SH-SY5Y (cell line): ENCODE results near the gene ZNF670.

Experiments
- GATA2 ChIP-seq: IDR thresholded peaks from 2 replicates; pipeline ENCODE4 v1.6.1; 2011; ENCODE audit warnings: mild to moderate bottlenecking, low read depth, low read length
- GATA3 ChIP-seq: IDR thresholded peaks from 2 replicates; pipeline ENCODE4 v1.6.1; 2011; ENCODE audit warnings: low read depth, mild to moderate bottlenecking, low read length, moderate library complexity

Gene ZNF670

DNA sequence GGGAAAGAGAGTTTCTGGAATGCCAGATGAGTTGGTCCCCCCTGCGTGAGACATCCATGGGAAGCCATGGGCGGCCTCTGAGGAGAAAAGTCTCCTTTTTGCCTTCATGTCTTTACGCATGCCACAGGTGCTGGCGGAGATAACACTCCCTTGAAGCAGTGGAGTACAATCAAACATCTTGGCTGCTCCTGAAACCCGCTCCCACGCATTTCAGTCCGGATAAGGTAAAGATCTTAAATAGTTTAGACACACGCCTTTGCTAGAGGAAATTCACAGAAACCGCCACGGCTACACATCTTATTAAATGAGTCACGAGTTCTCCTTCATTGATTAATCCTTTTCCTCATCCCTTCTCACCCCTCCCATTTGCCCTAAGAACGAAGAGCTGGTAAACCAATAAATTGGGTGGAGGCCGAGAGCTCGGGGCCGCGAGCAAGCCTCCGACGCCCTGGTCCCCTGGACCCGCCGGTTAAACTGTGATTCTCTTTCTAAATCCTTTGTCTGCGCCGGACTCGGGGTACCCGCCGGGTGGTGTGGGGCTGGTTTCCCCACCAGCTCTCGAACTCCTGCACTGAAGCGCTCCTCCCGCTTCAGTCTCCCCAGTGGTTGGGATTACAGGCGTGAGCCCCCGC lies 32.1 kb upstream of the ZNF670 start:
- no peak for TF ChIP-seq GATA3
- no peak for TF ChIP-seq GATA2

DNA sequence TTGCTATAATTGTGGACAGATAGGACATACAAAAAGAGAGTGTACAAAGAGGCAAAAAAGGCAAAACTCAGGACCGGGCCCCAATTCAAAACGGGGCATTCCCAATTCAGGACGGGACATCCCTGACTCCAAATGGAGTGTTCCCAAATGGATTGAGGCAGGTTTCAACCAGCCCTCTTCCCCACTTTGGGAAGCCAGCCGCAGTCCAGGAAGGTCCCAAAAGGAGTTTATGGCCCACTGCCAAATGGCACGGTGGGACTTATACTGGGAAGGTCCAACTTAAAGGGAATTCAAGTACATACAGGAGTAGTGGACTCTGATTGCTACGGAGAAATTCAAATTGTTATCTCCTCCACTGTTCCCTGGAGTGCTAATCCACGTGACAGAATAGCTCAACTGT lies 29.1 kb upstream of the ZNF670 start:
- TF ChIP-seq GATA3 (no peak), GATA2 (no peak)

DNA sequence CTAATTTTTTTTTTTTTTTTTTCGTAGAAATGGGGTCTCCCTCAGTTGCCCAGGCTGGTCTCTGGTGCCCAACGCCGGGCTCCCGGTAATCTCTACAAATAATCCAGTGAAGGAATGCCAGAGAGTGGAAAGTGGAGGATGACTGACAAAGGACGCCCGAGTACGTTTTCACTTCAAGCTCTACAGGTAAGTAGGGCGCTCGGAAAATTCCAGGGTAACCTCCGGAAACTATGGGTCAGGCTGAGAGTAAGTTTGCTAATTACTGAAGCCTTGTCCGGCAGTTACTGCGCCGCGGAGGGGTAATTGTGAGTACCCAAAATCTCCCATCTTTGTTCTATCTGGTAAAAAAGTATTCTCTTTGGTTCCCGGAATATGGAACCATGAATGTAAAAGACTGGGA lies 27.4 kb upstream of the ZNF670 start:
- TF ChIP-seq GATA3: no peak
- no peak for TF ChIP-seq GATA2

DNA sequence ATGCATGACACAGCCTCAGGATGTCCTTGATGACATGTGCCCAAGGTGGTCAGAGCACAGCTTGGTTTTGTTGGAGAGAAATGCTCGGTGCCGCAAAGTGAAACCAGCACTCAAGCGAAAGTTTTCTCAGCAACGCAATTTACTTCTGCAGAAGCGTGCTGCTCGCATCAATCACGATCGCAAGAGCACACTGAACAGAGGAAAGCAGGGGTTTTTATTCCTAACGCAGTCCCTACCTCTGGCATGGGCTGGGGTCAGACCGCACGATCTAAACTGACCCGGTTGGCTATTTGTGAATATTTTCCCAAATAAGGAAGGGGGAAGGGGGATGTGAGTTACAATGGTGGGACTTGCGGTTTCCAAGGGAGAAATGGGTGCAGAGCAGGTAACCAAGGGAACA lies 26.4 kb upstream of the ZNF670 start:
- TF ChIP-seq GATA3 (no peak), GATA2 (no peak)

DNA sequence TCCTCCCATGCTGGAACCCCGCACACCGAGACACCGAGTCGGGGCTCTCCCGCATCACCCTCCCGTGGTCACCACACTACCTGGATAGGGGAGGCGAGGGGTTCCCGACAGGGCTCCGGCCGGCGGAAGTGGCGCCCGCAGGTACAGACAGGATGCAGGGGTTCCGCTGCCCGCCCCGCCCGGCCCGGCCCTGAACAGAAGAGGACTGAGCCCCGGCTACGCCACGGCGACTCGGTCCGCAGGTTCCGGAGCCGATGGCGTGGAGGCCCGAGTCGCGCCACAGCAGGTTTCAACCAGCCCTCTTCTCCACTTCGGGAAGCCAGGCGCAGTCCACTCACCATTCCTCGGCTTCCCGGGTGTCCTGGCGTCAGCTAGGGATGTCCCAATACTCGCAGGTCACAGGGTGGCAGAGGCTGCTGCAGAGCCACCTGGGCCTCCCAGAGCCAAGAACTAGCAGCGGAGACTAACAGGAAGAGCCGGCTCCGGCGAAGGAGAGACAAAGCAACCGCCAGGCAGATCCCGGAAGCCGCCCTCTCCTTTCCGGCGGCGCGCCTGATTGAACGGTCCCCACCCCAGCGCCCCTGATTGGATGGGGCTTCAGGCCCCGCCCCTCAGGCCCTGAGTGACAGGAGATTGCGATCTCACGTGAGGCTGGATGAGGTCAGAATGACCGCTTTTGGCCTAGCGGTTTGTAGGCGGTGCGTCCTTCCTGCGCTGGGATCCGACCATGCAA lies 25.4 kb upstream of the ZNF670 start, which contains the start of gene ZNF669:
ZNF669 (minus strand) TSS at position 498 of the 733 bp plus-strand sequence; CDS start at position 341, 157 bp downstream.
- TF ChIP-seq GATA3 (peak; percentile 89), GATA2 (peak; percentile 100)

DNA sequence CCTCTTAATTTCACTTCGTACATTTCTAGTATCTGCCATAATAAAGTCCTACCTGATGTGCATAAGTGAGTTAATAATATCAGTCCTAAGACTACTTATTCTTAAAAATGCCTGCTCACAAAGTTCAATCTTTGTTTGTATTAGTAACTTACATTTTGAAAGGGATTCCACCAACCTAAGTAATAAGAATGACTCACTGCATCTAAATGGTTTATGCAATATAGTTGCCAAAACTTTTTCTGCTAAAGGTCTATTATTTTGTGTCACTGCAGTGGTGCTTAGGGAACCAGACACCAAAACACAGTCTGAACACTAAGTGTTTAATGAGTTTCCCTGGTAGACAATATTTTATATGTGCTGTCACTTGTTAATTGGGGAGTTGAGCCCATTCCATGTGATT lies 23.8 kb upstream of the ZNF670 start:
- no peak for TF ChIP-seq GATA2
- TF ChIP-seq GATA3: no peak

DNA sequence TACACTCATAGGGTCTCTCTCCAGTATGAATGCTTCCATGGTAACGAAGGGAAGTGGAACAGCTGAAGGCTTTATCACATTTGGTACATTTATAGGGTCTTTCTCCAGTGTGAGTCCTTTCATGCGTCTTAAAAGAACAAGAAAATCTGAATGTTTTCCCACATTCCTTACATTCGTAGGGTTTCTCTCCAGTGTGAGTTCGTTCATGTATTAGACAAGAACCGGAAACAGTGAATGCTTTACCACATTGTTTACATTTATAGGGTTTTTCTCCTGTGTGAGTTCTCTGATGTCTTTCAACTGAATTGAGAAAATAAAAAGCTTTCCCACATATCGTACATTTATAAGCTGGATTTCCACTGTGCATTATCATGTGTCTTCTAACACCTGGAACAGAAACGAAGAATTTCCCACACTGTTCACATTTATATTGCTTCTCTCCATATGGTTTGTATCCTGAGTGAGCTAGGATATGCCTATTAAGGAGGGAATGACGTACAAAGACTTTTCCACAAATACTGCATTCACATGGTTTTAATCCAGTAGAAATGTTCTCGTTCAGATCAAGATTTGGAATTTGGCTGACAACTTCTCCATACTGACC lies 22.2 kb upstream of the ZNF670 start:
- TF ChIP-seq GATA3 (no peak), GATA2 (no peak)

DNA sequence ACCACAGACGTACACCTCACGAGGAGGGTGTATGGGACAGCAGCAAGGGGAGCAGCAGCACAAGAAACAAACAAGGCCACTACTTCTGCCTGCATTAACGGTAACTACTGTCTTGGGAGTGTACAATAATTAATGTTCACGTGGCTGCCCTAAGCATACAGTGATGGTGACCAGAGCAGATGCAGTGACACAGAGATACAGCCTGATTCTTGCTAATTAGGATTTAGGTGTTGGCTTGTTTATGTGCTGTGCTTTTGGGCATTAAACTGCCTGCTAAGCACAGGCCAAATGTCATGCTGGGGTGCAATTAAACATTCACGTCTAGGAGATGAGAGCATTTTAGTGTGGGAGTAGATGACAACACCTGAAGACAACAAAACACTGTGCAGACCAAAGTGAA lies 18.3 kb upstream of the ZNF670 start:
- TF ChIP-seq GATA3 (no peak), GATA2 (no peak)

DNA sequence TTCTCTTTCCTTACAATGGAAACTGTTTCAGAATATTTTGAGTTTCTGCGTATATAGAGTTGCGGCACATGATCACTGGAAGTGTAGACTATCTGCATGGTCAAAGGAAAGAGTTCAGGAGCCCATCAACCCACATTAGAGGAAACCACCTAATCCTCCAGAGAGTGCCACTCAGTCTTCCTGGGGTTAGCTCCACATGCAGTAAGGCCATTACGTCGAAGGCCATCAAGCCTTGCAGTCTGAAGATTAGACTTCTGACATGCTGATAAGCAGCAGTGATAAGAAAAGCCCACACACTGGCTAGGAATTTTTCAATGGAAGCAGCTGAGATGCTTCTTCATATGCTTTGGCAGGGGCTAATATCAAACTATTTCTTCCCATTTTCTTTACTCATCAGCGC lies 17.9 kb upstream of the ZNF670 start:
- TF ChIP-seq GATA2: 0 out of 2 replicates have a peak, but pooled peaks have one; percentile 6
- TF ChIP-seq GATA3: no peak

DNA sequence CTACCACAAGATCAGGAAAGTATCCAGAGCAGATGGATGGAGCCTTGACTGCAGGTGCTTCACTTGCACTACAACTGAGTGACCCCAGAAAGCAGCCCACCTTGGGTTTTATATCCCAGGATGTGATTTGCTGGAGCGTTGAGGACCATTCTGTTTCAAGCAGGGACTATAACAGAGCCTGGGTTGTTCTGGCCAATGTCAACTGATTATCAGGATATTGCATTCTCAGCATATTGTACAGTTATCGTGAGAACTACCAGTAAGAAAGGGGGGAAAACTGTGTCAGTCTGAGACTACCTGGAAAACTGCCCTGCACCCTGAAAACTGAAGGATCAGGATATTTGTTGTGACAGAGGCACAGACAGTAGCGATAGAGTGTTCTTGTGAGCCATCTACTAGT lies 17.5 kb upstream of the ZNF670 start:
- TF ChIP-seq GATA2 (no peak), GATA3 (no peak)

DNA sequence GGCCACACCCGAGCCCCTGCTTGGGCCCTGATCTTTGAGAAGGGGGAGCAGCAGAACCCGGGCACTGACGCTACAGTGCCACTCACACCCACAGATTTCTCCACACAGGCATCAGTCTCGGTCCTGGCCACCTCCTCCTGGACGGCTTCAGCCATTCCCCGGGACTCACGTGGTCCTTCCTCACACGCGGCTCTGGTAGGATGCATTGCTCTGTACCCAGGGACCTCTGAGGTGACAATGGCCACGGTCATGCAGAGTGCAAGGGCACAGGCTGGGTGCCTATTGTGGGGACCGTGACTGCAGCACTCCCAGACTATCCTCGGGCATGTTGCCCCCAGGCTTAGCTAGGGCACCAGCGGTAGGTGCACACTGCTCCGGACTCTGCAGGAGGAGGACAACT lies 11.8 kb upstream of the ZNF670 start:
- no peak for TF ChIP-seq GATA3
- TF ChIP-seq GATA2: no peak

DNA sequence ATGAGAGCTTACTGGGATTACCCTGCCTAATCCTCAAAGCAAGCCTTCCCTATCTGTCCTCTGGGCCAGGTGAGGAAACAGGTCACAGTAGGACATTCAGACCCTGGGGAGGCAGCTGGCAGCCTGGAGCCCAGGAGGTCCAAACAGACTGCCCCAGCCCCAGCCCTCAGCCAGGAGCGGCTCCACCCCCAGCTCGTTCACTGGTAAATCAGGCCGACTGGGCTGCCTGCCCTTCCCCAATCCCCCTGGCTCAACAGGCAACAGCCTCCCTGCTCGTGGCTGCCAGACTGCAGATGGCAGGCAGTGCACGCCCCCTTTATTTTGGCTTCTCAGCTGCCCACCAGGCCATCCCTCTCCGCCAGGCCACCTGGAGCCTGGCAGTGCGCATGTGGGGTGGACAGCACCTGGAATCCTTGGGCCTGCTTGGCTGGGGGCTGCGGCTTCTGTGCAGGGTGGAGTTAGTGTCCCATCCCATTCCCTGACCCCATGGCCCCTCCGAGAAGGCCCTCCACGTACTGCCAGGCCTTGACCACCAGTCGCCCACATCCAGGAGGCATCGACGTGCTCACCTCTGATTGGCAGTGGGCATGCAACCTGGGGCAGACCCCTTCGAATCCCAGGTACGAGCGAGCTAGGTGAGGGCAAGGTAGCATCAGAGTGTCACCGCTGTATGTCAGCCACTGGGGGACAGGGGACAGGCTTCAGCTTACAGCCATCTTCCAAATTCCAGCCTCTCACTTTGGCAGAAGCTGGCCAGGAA lies 11.2 kb upstream of the ZNF670 start:
- no peak for TF ChIP-seq GATA3
- TF ChIP-seq GATA2: no peak

DNA sequence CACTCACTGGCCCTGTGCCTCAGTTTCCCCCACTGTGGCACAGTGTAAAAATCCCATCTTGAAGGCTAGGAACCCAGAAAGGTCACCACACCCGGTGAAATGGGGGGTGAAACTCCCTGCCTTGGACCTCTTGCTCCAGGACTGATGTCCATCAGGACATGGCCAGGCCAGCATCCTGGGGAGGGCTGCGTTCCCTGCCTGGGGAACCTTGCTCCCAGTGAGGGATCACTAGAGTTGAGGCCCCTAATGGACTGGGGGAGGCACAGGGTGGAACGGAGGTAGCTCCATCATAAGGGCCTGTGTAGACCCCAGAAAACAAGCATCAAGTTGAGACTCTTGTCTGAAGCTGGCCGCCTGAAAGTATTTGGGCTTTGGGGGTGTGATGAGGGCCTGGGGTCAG lies 10.4 kb upstream of the ZNF670 start:
- TF ChIP-seq GATA2 (no peak), GATA3 (no peak)

DNA sequence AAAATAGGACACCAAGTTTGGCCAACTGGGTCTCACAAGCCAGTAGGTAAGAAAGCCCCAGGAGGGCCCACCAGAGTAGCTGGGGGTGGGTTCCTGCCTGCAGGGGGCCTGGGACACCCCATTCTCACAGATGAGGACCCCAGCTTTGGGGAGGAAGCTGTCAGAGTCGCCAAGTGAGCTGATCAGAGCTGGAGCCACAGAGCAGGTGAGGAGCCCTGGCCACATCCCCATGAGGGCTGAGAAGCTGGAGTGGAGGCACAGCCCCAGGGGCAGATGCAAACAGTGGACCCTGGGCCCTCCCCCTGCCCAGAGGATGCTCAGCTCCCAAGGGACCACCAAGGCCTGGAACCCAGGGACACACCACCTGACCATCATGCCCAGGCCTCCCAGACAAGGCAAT lies 8.6 kb upstream of the ZNF670 start:
- TF ChIP-seq GATA3 (no peak), GATA2 (no peak)

DNA sequence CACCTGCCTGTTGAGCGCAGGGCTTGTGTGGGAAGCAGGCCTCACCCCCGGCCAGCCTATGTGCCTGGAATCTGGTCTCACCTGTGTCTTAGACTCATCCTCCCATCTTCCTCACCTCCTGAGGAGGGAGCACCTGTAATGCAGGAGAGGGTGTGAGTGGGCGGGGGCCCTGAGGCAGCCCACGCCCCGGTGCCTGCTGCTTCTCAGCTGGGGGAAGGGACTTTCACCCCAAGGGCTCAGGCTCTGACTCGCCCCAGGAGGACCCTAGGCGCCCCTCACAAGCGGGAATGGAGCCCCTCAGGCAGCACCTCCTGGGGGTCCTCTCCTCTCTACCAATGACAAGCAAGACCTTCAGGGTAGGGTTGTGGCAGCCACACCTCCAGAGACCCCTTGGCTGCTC lies 6.7 kb upstream of the ZNF670 start:
- TF ChIP-seq GATA3 (no peak), GATA2 (no peak)
